HCT116 (cell line): ENCODE measurements around the gene THOC6. TPM values are rescaled to one million over a fixed set of nuclear protein-coding genes. Genes with fewer than 3 reads are reported as not detected.

Experiments used
- ATAC-seq: fragments of 200-7000 bp; cut with Tn5 transposase; 2 replicates; pipeline ENCODE4 v1.9.1; 2020; ENCODE audit warnings: mild to moderate bottlenecking, moderate library complexity
- BruUV-seq: library from RNA; stranded (reverse); fragments of 400-500 nt; replicated peaks from 2 replicates; lab custom pipeline; 2021; lab: Mats Ljungman, UMichigan
- CTCF ChIA-PET: fragments of 300-600 bp; sonication (Branson Sonifier 250); formaldehyde crosslinking; loops from one replicate; lab custom pipeline; 2021; ENCODE audit warnings: antibody characterized with exemption; lab: Charles Lee
- POLR2A ChIA-PET: fragments of 300-600, 350-600 bp; sonication (Branson Sonifier 250); formaldehyde crosslinking; loops from one replicate; lab custom pipeline; 2021; ENCODE audit warnings: antibody characterized with exemption; lab: Charles Lee
- RAD21 ChIA-PET, 2 experiments: fragments of 300-600 bp; sonication (Branson Sonifier 250); formaldehyde crosslinking; loops; one replicate each; lab custom pipeline; 2023; ENCODE audit warnings: low total read pairs in 2 of 2; ENCODE audit not compliant: uncharacterized antibody in 2 of 2, unreplicated experiment in 2 of 2, low non-redundant PET in 1 of 2; lab: Charles Lee
- DNase-seq: peaks from one replicate; pipeline ENCODE4 v3.0.0-alpha.2; 2010; ENCODE audit warnings: low read depth, low spot score
- H2AFZ ChIP-seq: fragments of 200-600 bp; shearing (Covaris generic), sonication (generic); 2 replicates; pipeline ENCODE4 v1.6.1; 2017; ENCODE audit warnings: low read depth, mixed run types, mixed read lengths, antibody characterized with exemption, low read length; ENCODE audit not compliant: poor library complexity, severe bottlenecking
- H3K27ac ChIP-seq: 2 replicates; pipeline ENCODE4 v1.5.1; 2012; ENCODE audit warnings: low read depth, low read length
- H3K27me3 ChIP-seq: fragments of 200-600 bp; sonication (generic); 2 replicates; pipeline ENCODE4 v1.6.1; 2016; ENCODE audit warnings: mixed run types, low read length, mixed read lengths; ENCODE audit not compliant: insufficient read depth
- H3K36me3 ChIP-seq, 2 experiments: fragments of 200-500 bp in 1 of 2; fragments of 200-600 bp in 1 of 2; sonication (Bioruptor generic) in 1 of 2; sonication (generic) in 1 of 2; 2 replicates each; pipeline versions ENCODE4 v1.5.1 to v1.6.1; 2014 to 2016; ENCODE audit warnings: low read length in 2 of 2, inconsistent platforms in 1 of 2, mixed read lengths in 1 of 2, mixed run types in 1 of 2; ENCODE audit not compliant: insufficient read depth in 2 of 2, control insufficient read depth in 1 of 2
- H3K4me1 ChIP-seq, 2 experiments: fragments of 200-600 bp in 1 of 2; sonication (generic) in 1 of 2; 2 replicates each; pipeline versions ENCODE4 v1.5.1 to v1.6.1; 2012 to 2017; ENCODE audit warnings: low read length in 2 of 2, inconsistent platforms in 1 of 2, mild to moderate bottlenecking in 1 of 2, mixed read lengths in 1 of 2, mixed run types in 1 of 2, moderate library complexity in 1 of 2; ENCODE audit not compliant: insufficient read depth in 2 of 2, control insufficient read depth in 1 of 2
- H3K4me2 ChIP-seq: fragments of 200-600 bp; sonication (generic); 2 replicates; pipeline ENCODE4 v1.6.1; 2017; ENCODE audit warnings: mixed run types, low read length, mixed read lengths
- H3K4me3 ChIP-seq, 2 experiments: fragments of 200-600 bp in 1 of 2; sonication (generic) in 1 of 2; replicated peaks in 1 of 2; 2 replicates each; pipeline ENCODE4 v1.5.1; 2011 to 2016; ENCODE audit warnings: low read length in 2 of 2, control low read depth in 1 of 2, low read depth in 1 of 2, mild to moderate bottlenecking in 1 of 2, mixed read lengths in 1 of 2, mixed run types in 1 of 2
- H3K79me2 ChIP-seq: fragments of 200-600 bp; sonication (generic); 2 replicates; pipeline ENCODE4 v1.6.1; 2017; ENCODE audit warnings: mild to moderate bottlenecking, mixed run types, low read length, moderate library complexity, mixed read lengths; ENCODE audit not compliant: insufficient read depth
- H3K9ac ChIP-seq: fragments of 200-600 bp; sonication (generic); 2 replicates; pipeline ENCODE4 v1.6.1; 2016; ENCODE audit warnings: low read length, mixed read lengths
- H3K9me2 ChIP-seq: fragments of 200-600 bp; sonication (generic), shearing (Covaris generic); 2 replicates; pipeline ENCODE4 v1.6.1; 2017; ENCODE audit warnings: mixed run types, mild to moderate bottlenecking, moderate library complexity; ENCODE audit not compliant: insufficient read depth
- H3K9me3 ChIP-seq, 2 experiments: fragments of 200-500 bp in 1 of 2; fragments of 200-600 bp in 1 of 2; sonication (Bioruptor generic) in 1 of 2; sonication (generic) in 1 of 2; 2 replicates each; pipeline ENCODE4 v1.6.1; 2014 to 2017; ENCODE audit warnings: low read length in 2 of 2, mixed read lengths in 2 of 2, inconsistent platforms in 1 of 2, low read depth in 1 of 2, mild to moderate bottlenecking in 1 of 2, mixed run types in 1 of 2, moderate library complexity in 1 of 2; ENCODE audit not compliant: control insufficient read depth in 1 of 2, insufficient read depth in 1 of 2
- H4K20me1 ChIP-seq: fragments of 200-600 bp; sonication (generic), shearing (Covaris generic); 2 replicates; pipeline ENCODE4 v1.6.1; 2017; ENCODE audit warnings: mixed run types, mild to moderate bottlenecking, moderate library complexity; ENCODE audit not compliant: insufficient read depth
- CBX3 ChIP-seq: IDR thresholded peaks from 2 replicates; pipeline ENCODE4 v1.6.1; 2012; ENCODE audit warnings: low read depth
- CEBPB ChIP-seq: IDR thresholded peaks from 2 replicates; pipeline ENCODE4 v1.6.1; 2012; ENCODE audit warnings: low read depth
- ELF1 ChIP-seq: IDR thresholded peaks from 2 replicates; pipeline ENCODE4 v1.6.1; 2012; ENCODE audit warnings: low read depth, borderline replicate concordance
- EZH2phosphoT487 ChIP-seq: fragments of 200-600 bp; IDR thresholded peaks from 2 replicates; pipeline ENCODE4 v1.6.1; 2018; ENCODE audit warnings: antibody characterized with exemption, borderline replicate concordance
- FOSL1 ChIP-seq: IDR thresholded peaks from 2 replicates; pipeline ENCODE4 v1.6.1; 2012; ENCODE audit warnings: low read depth
- JUND ChIP-seq: IDR thresholded peaks from 2 replicates; pipeline ENCODE4 v1.6.1; 2012
- POLR2A ChIP-seq: IDR thresholded peaks from 2 replicates; pipeline ENCODE4 v1.7.0; 2011; ENCODE audit warnings: borderline replicate concordance; ENCODE audit not compliant: insufficient read depth, insufficient read length; ENCODE audit errors: extremely low read depth
- POLR2AphosphoS5 ChIP-seq: IDR thresholded peaks from 2 replicates; pipeline ENCODE4 v1.6.1; 2011; ENCODE audit warnings: mild to moderate bottlenecking, low read depth, low read length, moderate library complexity
- RAD21 ChIP-seq: IDR thresholded peaks from 2 replicates; pipeline ENCODE4 v1.6.1; 2012; ENCODE audit warnings: low read depth, mild to moderate bottlenecking
- SIN3A ChIP-seq: IDR thresholded peaks from 2 replicates; pipeline ENCODE4 v1.6.1; 2012; ENCODE audit warnings: low read depth
- SP1 ChIP-seq: IDR thresholded peaks from 2 replicates; pipeline ENCODE4 v1.6.1; 2012; ENCODE audit warnings: low read depth
- SRF ChIP-seq: IDR thresholded peaks from 2 replicates; pipeline ENCODE4 v1.6.1; 2012; ENCODE audit warnings: low read depth
- TCF7L2 ChIP-seq: IDR thresholded peaks from 2 replicates; pipeline ENCODE4 v1.7.0; 2011; ENCODE audit warnings: borderline replicate concordance, inconsistent platforms; ENCODE audit not compliant: insufficient read depth, insufficient read length; ENCODE audit errors: extremely low read depth
- ZFX ChIP-seq: fragments of 450-650 bp; IDR thresholded peaks from 2 replicates; pipeline ENCODE4 v1.6.1; 2017
- intact Hi-C: fragments of 100-400 bp; cut with micrococcal nuclease; formaldehyde crosslinking; loops from 2 replicates; pipeline ENCODE4 v1.10.0; 2022
- total RNA-seq: library from RNA; stranded (reverse); gene quantifications from one replicate; pipeline ENCODE4 v1.2.1, GENCODE V29; 2021; ENCODE audit not compliant: unreplicated experiment
- TF ChIP-seq, protein P1 (sequence below): IDR thresholded peaks from 2 replicates; pipeline ENCODE4 v1.6.1; 2012
- TF ChIP-seq, protein P2 (sequence below), 3 experiments: fragments of 200-600 bp in 1 of 3; sonication (generic) in 1 of 3; IDR thresholded peaks in 2 of 3; conservative IDR thresholded peaks in 1 of 3; 2 replicates each; pipeline ENCODE4 v1.5.1; 2012 to 2017; ENCODE audit warnings: low read depth in 2 of 3, low read length in 2 of 3, antibody characterized with exemption in 1 of 3, borderline replicate concordance in 1 of 3, control low read depth in 1 of 3, mild to moderate bottlenecking in 1 of 3, mixed read lengths in 1 of 3, mixed run types in 1 of 3, moderate library complexity in 1 of 3; ENCODE audit not compliant: insufficient read depth in 1 of 3
- TF ChIP-seq, protein P3 (sequence below): IDR thresholded peaks from 2 replicates; pipeline ENCODE4 v1.6.1; 2011; ENCODE audit warnings: mild to moderate bottlenecking, low read length, moderate library complexity; ENCODE audit not compliant: insufficient replicate concordance; ENCODE audit errors: extremely low read depth
- TF ChIP-seq, protein P4 (sequence below): IDR thresholded peaks from 2 replicates; pipeline ENCODE4 v1.6.1; 2012
- TF ChIP-seq, protein P5 (sequence below): IDR thresholded peaks from 2 replicates; pipeline ENCODE4 v1.6.1; 2012; ENCODE audit warnings: low read depth

The THOC6 gene
- total RNA-seq, 1 experiment from 2014 or later, result 62.9 TPM

DNA sequence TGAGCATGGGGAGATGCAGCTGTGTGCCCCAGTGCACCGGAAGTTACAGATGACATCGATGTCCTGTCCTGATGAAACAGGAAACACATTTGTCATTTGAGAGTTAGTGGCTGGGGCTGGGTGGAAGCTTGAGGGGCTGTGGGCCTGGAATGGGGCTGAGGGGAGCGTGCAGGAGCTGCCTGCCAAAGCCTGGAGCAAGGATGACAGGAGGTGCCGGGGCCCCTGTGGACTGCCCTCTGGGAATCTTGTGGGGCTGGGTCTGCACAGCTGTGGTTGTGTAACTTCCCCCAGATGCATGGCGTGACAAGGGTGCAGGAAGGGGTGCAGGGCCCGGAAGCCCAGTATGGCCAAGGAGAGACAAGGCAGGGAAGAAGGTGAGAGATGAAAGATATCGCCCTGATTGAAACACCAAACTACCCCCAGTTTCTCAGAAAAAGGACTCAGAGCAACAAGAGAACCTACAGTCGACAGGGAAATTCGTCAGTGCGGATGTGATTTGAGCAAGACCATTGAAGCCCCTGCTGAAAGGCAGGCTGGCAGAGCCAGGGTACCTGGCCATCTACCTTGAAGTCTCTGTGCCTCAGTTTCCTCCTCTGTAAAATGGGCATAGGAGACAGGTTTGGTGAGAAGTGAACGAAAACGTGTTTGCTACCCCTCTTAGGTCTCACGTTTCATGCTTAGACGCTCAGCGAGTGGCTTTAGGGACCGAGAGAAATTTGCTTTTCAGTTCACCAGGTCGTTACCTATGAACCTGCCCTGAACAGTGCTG is 31.3 kb downstream of the THOC6 start:
- Histone ChIP-seq H3K27me3 (no peaks in the 10 kb centered on the region), H4K20me1 (no peaks in the 10 kb centered on the region), H3K4me3 (no peak overlapping the region), H3K9me2 (no peaks in the 10 kb centered on the region), H3K79me2 (no peaks in the 10 kb centered on the region), H3K4me1 (peaks cover 0 to 21% of the 10 kb centered on the region in 2 experiments; a peak in 3 of 4 replicates), H3K9ac (no peak overlapping the region), H3K27ac (no peak overlapping the region), H3K9me3 (no peaks in the 10 kb centered on the region), H2AFZ (no peak overlapping the region), H3K4me2 (no peak overlapping the region), H3K36me3 (no peaks in the 10 kb centered on the region)
- ChIA-PET CTCF (no interaction called here), POLR2A (no interaction called here), RAD21 (no interaction called here)
- intact Hi-C loops, result loop anchor here (10.0 kb wide), 1 partner anchor 120 kb away; no protein-coding TSS in a partner anchor
- BruUV-seq, result no TSS peak
- no peak for DNase-seq
- TF ChIP-seq POLR2A (no peak), JUND (no peak), ZFX (no peak), POLR2AphosphoS5 (no peak), FOSL1 (no peak), SIN3A (no peak), SRF (no peak), EZH2phosphoT487 (no peak), SP1 (no peak), RAD21 (no peak), ELF1 (no peak), CEBPB (no peak), CBX3 (no peak), TCF7L2 (no peak)
- TF ChIP-seq, protein P1, sequence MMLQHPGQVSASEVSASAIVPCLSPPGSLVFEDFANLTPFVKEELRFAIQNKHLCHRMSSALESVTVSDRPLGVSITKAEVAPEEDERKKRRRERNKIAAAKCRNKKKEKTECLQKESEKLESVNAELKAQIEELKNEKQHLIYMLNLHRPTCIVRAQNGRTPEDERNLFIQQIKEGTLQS, result no peak
- TF ChIP-seq, protein P2, sequence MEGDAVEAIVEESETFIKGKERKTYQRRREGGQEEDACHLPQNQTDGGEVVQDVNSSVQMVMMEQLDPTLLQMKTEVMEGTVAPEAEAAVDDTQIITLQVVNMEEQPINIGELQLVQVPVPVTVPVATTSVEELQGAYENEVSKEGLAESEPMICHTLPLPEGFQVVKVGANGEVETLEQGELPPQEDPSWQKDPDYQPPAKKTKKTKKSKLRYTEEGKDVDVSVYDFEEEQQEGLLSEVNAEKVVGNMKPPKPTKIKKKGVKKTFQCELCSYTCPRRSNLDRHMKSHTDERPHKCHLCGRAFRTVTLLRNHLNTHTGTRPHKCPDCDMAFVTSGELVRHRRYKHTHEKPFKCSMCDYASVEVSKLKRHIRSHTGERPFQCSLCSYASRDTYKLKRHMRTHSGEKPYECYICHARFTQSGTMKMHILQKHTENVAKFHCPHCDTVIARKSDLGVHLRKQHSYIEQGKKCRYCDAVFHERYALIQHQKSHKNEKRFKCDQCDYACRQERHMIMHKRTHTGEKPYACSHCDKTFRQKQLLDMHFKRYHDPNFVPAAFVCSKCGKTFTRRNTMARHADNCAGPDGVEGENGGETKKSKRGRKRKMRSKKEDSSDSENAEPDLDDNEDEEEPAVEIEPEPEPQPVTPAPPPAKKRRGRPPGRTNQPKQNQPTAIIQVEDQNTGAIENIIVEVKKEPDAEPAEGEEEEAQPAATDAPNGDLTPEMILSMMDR (IDR thresholded peaks at IDR 0.05 in 2 of 3, conservative IDR thresholded peaks at IDR 0.05 in 1 of 3; ENCODE audit: borderline replicate concordance in 1 of 3, insufficient read depth in 1 of 3, low read depth in 2 of 3, low read length in 2 of 3), result no peak
- TF ChIP-seq, protein P3, sequence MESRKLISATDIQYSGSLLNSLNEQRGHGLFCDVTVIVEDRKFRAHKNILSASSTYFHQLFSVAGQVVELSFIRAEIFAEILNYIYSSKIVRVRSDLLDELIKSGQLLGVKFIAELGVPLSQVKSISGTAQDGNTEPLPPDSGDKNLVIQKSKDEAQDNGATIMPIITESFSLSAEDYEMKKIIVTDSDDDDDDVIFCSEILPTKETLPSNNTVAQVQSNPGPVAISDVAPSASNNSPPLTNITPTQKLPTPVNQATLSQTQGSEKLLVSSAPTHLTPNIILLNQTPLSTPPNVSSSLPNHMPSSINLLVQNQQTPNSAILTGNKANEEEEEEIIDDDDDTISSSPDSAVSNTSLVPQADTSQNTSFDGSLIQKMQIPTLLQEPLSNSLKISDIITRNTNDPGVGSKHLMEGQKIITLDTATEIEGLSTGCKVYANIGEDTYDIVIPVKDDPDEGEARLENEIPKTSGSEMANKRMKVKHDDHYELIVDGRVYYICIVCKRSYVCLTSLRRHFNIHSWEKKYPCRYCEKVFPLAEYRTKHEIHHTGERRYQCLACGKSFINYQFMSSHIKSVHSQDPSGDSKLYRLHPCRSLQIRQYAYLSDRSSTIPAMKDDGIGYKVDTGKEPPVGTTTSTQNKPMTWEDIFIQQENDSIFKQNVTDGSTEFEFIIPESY, result no peak
- TF ChIP-seq, protein P4, sequence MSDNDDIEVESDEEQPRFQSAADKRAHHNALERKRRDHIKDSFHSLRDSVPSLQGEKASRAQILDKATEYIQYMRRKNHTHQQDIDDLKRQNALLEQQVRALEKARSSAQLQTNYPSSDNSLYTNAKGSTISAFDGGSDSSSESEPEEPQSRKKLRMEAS, result no peak
- TF ChIP-seq, protein P5, sequence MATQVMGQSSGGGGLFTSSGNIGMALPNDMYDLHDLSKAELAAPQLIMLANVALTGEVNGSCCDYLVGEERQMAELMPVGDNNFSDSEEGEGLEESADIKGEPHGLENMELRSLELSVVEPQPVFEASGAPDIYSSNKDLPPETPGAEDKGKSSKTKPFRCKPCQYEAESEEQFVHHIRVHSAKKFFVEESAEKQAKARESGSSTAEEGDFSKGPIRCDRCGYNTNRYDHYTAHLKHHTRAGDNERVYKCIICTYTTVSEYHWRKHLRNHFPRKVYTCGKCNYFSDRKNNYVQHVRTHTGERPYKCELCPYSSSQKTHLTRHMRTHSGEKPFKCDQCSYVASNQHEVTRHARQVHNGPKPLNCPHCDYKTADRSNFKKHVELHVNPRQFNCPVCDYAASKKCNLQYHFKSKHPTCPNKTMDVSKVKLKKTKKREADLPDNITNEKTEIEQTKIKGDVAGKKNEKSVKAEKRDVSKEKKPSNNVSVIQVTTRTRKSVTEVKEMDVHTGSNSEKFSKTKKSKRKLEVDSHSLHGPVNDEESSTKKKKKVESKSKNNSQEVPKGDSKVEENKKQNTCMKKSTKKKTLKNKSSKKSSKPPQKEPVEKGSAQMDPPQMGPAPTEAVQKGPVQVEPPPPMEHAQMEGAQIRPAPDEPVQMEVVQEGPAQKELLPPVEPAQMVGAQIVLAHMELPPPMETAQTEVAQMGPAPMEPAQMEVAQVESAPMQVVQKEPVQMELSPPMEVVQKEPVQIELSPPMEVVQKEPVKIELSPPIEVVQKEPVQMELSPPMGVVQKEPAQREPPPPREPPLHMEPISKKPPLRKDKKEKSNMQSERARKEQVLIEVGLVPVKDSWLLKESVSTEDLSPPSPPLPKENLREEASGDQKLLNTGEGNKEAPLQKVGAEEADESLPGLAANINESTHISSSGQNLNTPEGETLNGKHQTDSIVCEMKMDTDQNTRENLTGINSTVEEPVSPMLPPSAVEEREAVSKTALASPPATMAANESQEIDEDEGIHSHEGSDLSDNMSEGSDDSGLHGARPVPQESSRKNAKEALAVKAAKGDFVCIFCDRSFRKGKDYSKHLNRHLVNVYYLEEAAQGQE, result no peak
- no peak for ATAC-seq
